Measurements from ENCODE around the gene AHRR. TPM values are rescaled to one million over a fixed set of nuclear protein-coding genes. Genes with fewer than 3 reads are reported as not detected.

The AHRR gene
- total RNA-seq, 2 experiments from 2014 or later: 2.2 to 3.4 TPM

DNA sequence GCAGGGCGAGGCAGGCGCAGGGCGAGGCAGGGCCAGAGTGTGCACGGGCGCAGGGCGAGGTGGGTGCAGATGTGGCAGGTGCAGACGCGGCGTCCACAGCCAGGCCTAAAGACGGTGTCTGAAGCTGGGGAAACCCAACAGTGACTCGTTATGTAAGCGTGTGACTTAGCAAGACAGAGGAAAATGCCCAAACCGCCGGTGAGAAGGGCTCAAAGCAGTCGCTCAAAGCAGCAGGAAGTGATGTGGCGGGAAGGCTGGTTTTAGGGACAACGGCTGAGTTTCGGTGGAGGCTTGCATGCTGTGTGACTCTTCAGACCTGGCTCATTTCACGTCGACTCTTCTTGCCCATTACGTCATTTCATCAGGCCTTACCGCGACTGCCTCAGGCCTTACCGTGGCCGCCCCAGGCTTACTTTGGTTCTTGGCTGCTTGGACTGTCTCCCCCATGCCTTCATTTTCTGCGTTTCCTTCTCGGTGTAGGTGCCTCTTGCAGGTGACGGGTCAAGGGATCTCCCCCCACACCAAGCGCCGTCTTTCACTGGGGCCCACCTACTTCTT lies 71.0 kb downstream of the AHRR start:
- Histone ChIP-seq H4K20me1 (ENCODE audit: insufficient read depth, low read length) (no peaks in the 10 kb centered on the region), H2AFZ (ENCODE audit: low read length) (no peak overlapping the region), H3K27ac (ENCODE audit: low read depth, low read length, poor library complexity, severe bottlenecking) (no peak overlapping the region), H3K9me2 (ENCODE audit: insufficient read depth, low read length) (no peaks in the 10 kb centered on the region), H3K4me3 (ENCODE audit: low read depth, low read length, poor library complexity, severe bottlenecking) (no peak overlapping the region), H3K4me1 (ENCODE audit: insufficient read depth, low read length, poor library complexity, severe bottlenecking) (peaks cover 7% of the 10 kb centered on the region), H3K9me3 (ENCODE audit: low read length) (no peaks in the 10 kb centered on the region), H3K79me2 (ENCODE audit: insufficient read depth, low read depth, low read length) (no peaks in the 10 kb centered on the region), H3K36me3 (ENCODE audit: insufficient read depth, low read length) (no peaks in the 10 kb centered on the region), H3K4me2 (ENCODE audit: low read length) (no peak overlapping the region; the same call in 1 of the 2 replicates)
- ChIA-PET POLR2A (no interaction called here), CTCF (ENCODE audit: unreplicated experiment) (interaction anchor here (0.6 kb wide), 1 partner anchor 396 kb away, joined by 3 read pairs; no protein-coding TSS in a partner anchor)
- no TSS peak for BruUV-seq (replicated peaks)
- intact Hi-C loops (cut with micrococcal nuclease; ENCODE audit: unreplicated experiment): no loop called here
- no peak for TF ChIP-seq EZH2phosphoT487 (IDR thresholded peaks at IDR 0.05; ENCODE audit: borderline replicate concordance, low read depth, low read length)
- TF ChIP-seq, protein P1, sequence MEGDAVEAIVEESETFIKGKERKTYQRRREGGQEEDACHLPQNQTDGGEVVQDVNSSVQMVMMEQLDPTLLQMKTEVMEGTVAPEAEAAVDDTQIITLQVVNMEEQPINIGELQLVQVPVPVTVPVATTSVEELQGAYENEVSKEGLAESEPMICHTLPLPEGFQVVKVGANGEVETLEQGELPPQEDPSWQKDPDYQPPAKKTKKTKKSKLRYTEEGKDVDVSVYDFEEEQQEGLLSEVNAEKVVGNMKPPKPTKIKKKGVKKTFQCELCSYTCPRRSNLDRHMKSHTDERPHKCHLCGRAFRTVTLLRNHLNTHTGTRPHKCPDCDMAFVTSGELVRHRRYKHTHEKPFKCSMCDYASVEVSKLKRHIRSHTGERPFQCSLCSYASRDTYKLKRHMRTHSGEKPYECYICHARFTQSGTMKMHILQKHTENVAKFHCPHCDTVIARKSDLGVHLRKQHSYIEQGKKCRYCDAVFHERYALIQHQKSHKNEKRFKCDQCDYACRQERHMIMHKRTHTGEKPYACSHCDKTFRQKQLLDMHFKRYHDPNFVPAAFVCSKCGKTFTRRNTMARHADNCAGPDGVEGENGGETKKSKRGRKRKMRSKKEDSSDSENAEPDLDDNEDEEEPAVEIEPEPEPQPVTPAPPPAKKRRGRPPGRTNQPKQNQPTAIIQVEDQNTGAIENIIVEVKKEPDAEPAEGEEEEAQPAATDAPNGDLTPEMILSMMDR (conservative IDR thresholded peaks at IDR 0.05; ENCODE audit: low read length): no peak
- peak; percentile 18 for DNase-seq (ENCODE audit: low spot score)

GRCh38 chr5:393846-394275 lies 72.3 kb downstream of the AHRR start:
- ChIA-PET CTCF (ENCODE audit: unreplicated experiment) (no interaction called here), POLR2A (no interaction called here)
- TF ChIP-seq, protein P1 (conservative IDR thresholded peaks at IDR 0.05; ENCODE audit: low read length): no peak
- TF ChIP-seq EZH2phosphoT487 (IDR thresholded peaks at IDR 0.05; ENCODE audit: borderline replicate concordance, low read depth, low read length): no peak
- Histone ChIP-seq H3K4me3 (ENCODE audit: low read depth, low read length, poor library complexity, severe bottlenecking) (no peak overlapping the region), H3K4me2 (ENCODE audit: low read length) (no peak overlapping the region), H2AFZ (ENCODE audit: low read length) (no peak overlapping the region), H3K4me1 (ENCODE audit: insufficient read depth, low read length, poor library complexity, severe bottlenecking) (peaks cover 7% of the 10 kb centered on the region), H4K20me1 (ENCODE audit: insufficient read depth, low read length) (no peaks in the 10 kb centered on the region), H3K9me3 (ENCODE audit: low read length) (no peaks in the 10 kb centered on the region), H3K27ac (ENCODE audit: low read depth, low read length, poor library complexity, severe bottlenecking) (no peak overlapping the region), H3K9me2 (ENCODE audit: insufficient read depth, low read length) (no peaks in the 10 kb centered on the region), H3K36me3 (ENCODE audit: insufficient read depth, low read length) (no peaks in the 10 kb centered on the region), H3K79me2 (ENCODE audit: insufficient read depth, low read depth, low read length) (no peaks in the 10 kb centered on the region)
- no TSS peak for BruUV-seq (replicated peaks)
- intact Hi-C loops (cut with micrococcal nuclease; ENCODE audit: unreplicated experiment): no loop called here
- no peak for DNase-seq (ENCODE audit: low spot score)

GRCh38 chr5:394671-395155 lies 73.2 kb downstream of the AHRR start:
- DNase-seq (ENCODE audit: low spot score): no peak
- peaks cover 7% of the 10 kb centered on the region for H3K4me1 ChIP-seq (ENCODE audit: insufficient read depth, low read length, poor library complexity, severe bottlenecking)
- H2AFZ ChIP-seq (ENCODE audit: low read length): no peak overlapping the region
- no peaks in the 10 kb centered on the region for H4K20me1 ChIP-seq (ENCODE audit: insufficient read depth, low read length)
- H3K9me2 ChIP-seq (ENCODE audit: insufficient read depth, low read length): no peaks in the 10 kb centered on the region
- H3K9me3 ChIP-seq (ENCODE audit: low read length): no peaks in the 10 kb centered on the region
- H3K79me2 ChIP-seq (ENCODE audit: insufficient read depth, low read depth, low read length): no peaks in the 10 kb centered on the region
- intact Hi-C loops (cut with micrococcal nuclease; ENCODE audit: unreplicated experiment): no loop called here
- TF ChIP-seq, protein P1 (conservative IDR thresholded peaks at IDR 0.05; ENCODE audit: low read length): no peak
- TF ChIP-seq EZH2phosphoT487 (IDR thresholded peaks at IDR 0.05; ENCODE audit: borderline replicate concordance, low read depth, low read length): no peak
- no peak overlapping the region for H3K4me3 ChIP-seq (ENCODE audit: low read depth, low read length, poor library complexity, severe bottlenecking)
- no TSS peak for BruUV-seq (replicated peaks)
- H3K36me3 ChIP-seq (ENCODE audit: insufficient read depth, low read length): no peaks in the 10 kb centered on the region
- H3K27ac ChIP-seq (ENCODE audit: low read depth, low read length, poor library complexity, severe bottlenecking): no peak overlapping the region
- ChIA-PET POLR2A (no interaction called here), CTCF (ENCODE audit: unreplicated experiment) (no interaction called here)
- no peak overlapping the region for H3K4me2 ChIP-seq (ENCODE audit: low read length)

Measured in OCI-LY7 (cell line).